Kidney tubule cell (primary cell): ENCODE measurements around the gene KCNJ11.
A peak's percentile ranks its signal among the peaks of the same experiment; 100 is the strongest.

Experiments
- DNase-seq: peaks from one replicate; pipeline ENCODE4 v3.0.0-alpha.2; 2018; ENCODE audit warnings: low spot score

The KCNJ11 gene

GRCh38 chr11:17389957-17390649 lies 1.6 kb upstream of the KCNJ11 start:
- no peak for DNase-seq

- peak; percentile 69 for DNase-seq
These were observed 925 bp upstream of the KCNJ11 start for GRCh38 chr11:17389211-17389956.

GRCh38 chr11:17387811-17388210 lies 648 bp downstream of the KCNJ11 start:
- no peak for DNase-seq

GRCh38 chr11:17387254-17387653 lies 1.2 kb downstream of the KCNJ11 start:
- no peak for DNase-seq

- DNase-seq = peak; percentile 62
These were observed 2.0 kb downstream of the KCNJ11 start for GRCh38 chr11:17386331-17387084.

- no peak for DNase-seq
These were observed 2.5 kb downstream of the KCNJ11 start for GRCh38 chr11:17385926-17386325.

GRCh38 chr11:17385492-17385891 lies 3.0 kb downstream of the KCNJ11 start:
- DNase-seq = no peak

- peak; percentile 77 for DNase-seq
These were observed 4.4 kb downstream of the KCNJ11 start for GRCh38 chr11:17384002-17384511.

- peak; percentile 13 for DNase-seq
These were observed 5.0 kb downstream of the KCNJ11 start for GRCh38 chr11:17383461-17383860.

GRCh38 chr11:17382046-17382728 lies 6.3 kb downstream of the KCNJ11 start:
- no peak for DNase-seq

GRCh38 chr11:17381156-17381555 lies 7.3 kb downstream of the KCNJ11 start:
- DNase-seq = peak; percentile 19

- no peak for DNase-seq
These were observed 8.9 kb downstream of the KCNJ11 start for GRCh38 chr11:17379383-17380180.

- no peak for DNase-seq
These were observed 9.8 kb downstream of the KCNJ11 start for GRCh38 chr11:17378655-17379054.

- DNase-seq = no peak
These were observed 12.0 kb downstream of the KCNJ11 start for GRCh38 chr11:17376493-17376892.

GRCh38 chr11:17375547-17375946 lies 12.9 kb downstream of the KCNJ11 start:
- no peak for DNase-seq

GRCh38 chr11:17371614-17372013 lies 16.8 kb downstream of the KCNJ11 start:
- peak; percentile 32 for DNase-seq

- no peak for DNase-seq
These were observed 18.7 kb downstream of the KCNJ11 start for GRCh38 chr11:17369684-17370243.

GRCh38 chr11:17369094-17369493 lies 19.4 kb downstream of the KCNJ11 start:
- peak; percentile 33 for DNase-seq

GRCh38 chr11:17368551-17368950 lies 19.9 kb downstream of the KCNJ11 start:
- DNase-seq = no peak

GRCh38 chr11:17366495-17366894 lies 22.0 kb downstream of the KCNJ11 start:
- DNase-seq = no peak

GRCh38 chr11:17354601-17354991 lies 33.9 kb downstream of the KCNJ11 start:
- DNase-seq = peak; percentile 74
